CD4-positive, CD25-positive, alpha-beta regulatory T cell (primary cell): ENCODE data around the gene SEMA6D. TPM values are rescaled to one million over a fixed set of nuclear protein-coding genes. Genes with fewer than 3 reads are reported as not detected.

ENCODE experiments used
- ATAC-seq, 2 donors: fragments of 150-1000 bp; cut with Tn5 transposase; one replicate each; pipeline ENCODE4 v1.10.0; 2021; ENCODE audit warnings: low read depth in 2 of 2, moderate number of reproducible peaks in 2 of 2, moderate library complexity in 1 of 2
- DNase-seq, 3 donors: peaks; one replicate each; pipeline versions ENCODE4 v3.0.0 to v3.0.0-alpha.2; 2012 to 2022; ENCODE audit warnings: mixed read lengths in 1 of 3
- H3K27ac ChIP-seq: one replicate; pipeline ENCODE4 v1.7.0; 2013; ENCODE audit warnings: mild to moderate bottlenecking, low read length; ENCODE audit not compliant: insufficient read depth, poor library complexity, severe bottlenecking
- H3K27me3 ChIP-seq: one replicate; pipeline ENCODE4 v1.7.0; 2013; ENCODE audit warnings: low read length; ENCODE audit not compliant: control insufficient read depth, insufficient read depth
- H3K36me3 ChIP-seq: one replicate; pipeline ENCODE4 v1.7.0; 2013; ENCODE audit warnings: mild to moderate bottlenecking, low read length, moderate library complexity; ENCODE audit not compliant: control insufficient read depth, insufficient read depth
- H3K4me1 ChIP-seq: 2 replicates; pipeline ENCODE4 v1.7.0; 2013; ENCODE audit warnings: mild to moderate bottlenecking, low read length; ENCODE audit not compliant: insufficient read depth, control insufficient read depth, poor library complexity, severe bottlenecking
- H3K4me3 ChIP-seq: one replicate; pipeline ENCODE4 v1.7.0; 2013; ENCODE audit warnings: low read depth, mild to moderate bottlenecking, low read length, moderate library complexity
- H3K9me3 ChIP-seq, 2 experiments: 1 replicate in 1 of 2; 2 replicates in 1 of 2; pipeline ENCODE4 v1.7.0; 2013; ENCODE audit warnings: low read length in 2 of 2, mild to moderate bottlenecking in 1 of 2, moderate library complexity in 1 of 2; ENCODE audit not compliant: control insufficient read depth in 2 of 2
- H3K27ac Mint-ChIP-seq, 3 donors: one replicate each; pipeline ENCODE4 v1.8.0; 2020 to 2022; ENCODE audit warnings: mild to moderate bottlenecking in 3 of 3, mixed read lengths in 3 of 3, moderate library complexity in 2 of 3
- H3K27me3 Mint-ChIP-seq: one replicate; pipeline ENCODE4 v1.8.0; 2022; ENCODE audit warnings: mild to moderate bottlenecking, mixed read lengths
- H3K36me3 Mint-ChIP-seq: one replicate; pipeline ENCODE4 v1.8.0; 2020; ENCODE audit warnings: mixed read lengths
- H3K4me1 Mint-ChIP-seq, 4 donors: one replicate each; pipeline ENCODE4 v1.8.0; 2020 to 2022; ENCODE audit warnings: mixed read lengths in 4 of 4, mild to moderate bottlenecking in 1 of 4
- H3K4me3 Mint-ChIP-seq, 4 donors: one replicate each; pipeline ENCODE4 v1.8.0; 2020 to 2022; ENCODE audit warnings: mild to moderate bottlenecking in 4 of 4, mixed read lengths in 4 of 4, moderate library complexity in 3 of 4
- H3K9me3 Mint-ChIP-seq, 7 donors: one replicate each; pipeline ENCODE4 v1.8.0; 2020 to 2022; ENCODE audit warnings: mixed read lengths in 7 of 7, mild to moderate bottlenecking in 3 of 7, moderate library complexity in 2 of 7
- polyA plus RNA-seq, 4 donors: library from polyadenylated mRNA; unstranded; fragments of 300-500 nt; fragmentation: Illumina TruSeq; gene quantifications; one replicate each; pipeline ENCODE4 v1.2.3, GENCODE V29; 2021
- total RNA-seq: library from RNA; stranded (reverse); gene quantifications from one replicate; pipeline ENCODE4 v1.2.3, GENCODE V29; 2022

SEMA6D gene
- total and polyA plus RNA-seq, 5 donors from 2014 or later: not detected

- Mint-ChIP-seq H3K36me3 (no peaks in the 10 kb centered on the region), H3K27ac (no peak overlapping the region), H3K27me3 (peaks cover 4% of the 10 kb centered on the region), H3K4me3 (no peak overlapping the region), H3K9me3 (peaks cover 0 to 6% (median 4%) of the 10 kb centered on the region in 7 donors), H3K4me1 (no peaks in the 10 kb centered on the region)
- Histone ChIP-seq H3K4me3 (no peak overlapping the region), H3K36me3 (no peaks in the 10 kb centered on the region), H3K27me3 (no peaks in the 10 kb centered on the region), H3K9me3 (no peaks in the 10 kb centered on the region), H3K4me1 (no peaks in the 10 kb centered on the region), H3K27ac (no peak overlapping the region)
- DNase-seq: no peak
- ATAC-seq: no peak
These were observed 34.6 kb upstream of the SEMA6D start for GRCh38 chr15:47682661-47683060.

DNA sequence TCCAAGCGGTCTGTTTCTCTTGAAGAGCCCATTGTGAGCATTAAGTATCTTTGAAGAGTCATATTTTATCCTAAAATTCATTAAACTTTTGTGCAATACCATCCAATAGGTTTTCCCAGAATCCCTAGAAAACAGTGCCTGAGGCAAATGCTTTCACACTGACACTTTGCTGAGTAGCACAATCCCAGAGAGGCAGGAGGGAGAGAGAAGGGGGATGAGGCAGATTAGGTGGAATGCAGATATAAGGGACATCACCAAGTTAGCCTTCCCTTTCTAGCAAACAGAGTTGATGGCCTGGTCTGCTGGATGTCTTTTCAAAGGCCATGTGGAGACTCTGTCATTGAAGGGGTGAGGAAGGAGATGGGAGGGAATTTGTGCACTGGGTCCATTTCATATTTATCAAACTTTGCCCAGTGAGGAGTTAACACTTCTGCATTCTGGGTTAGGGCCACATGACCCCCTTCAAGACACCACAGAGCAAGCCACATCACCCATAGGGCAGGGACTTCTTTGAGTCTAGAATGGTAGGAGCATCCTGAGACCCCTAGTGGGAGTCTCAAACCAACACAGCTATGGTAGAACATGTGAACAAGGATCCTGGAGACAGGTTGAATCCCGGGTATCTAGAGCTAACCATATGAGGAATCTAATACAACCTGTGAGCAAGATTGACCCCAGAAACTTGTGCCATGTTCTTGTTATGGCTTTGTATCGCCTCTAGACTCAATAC, 32.0 kb upstream of the SEMA6D start:
- H3K27me3 Mint-ChIP-seq: peaks cover 4% of the 10 kb centered on the region
- no peak overlapping the region for H3K27ac Mint-ChIP-seq
- no peak overlapping the region for H3K4me3 Mint-ChIP-seq
- Histone ChIP-seq H3K9me3 (no peaks in the 10 kb centered on the region), H3K36me3 (no peaks in the 10 kb centered on the region), H3K27me3 (no peaks in the 10 kb centered on the region), H3K4me1 (no peaks in the 10 kb centered on the region), H3K27ac (no peak overlapping the region), H3K4me3 (no peak overlapping the region)
- H3K4me1 Mint-ChIP-seq: no peaks in the 10 kb centered on the region
- no peaks in the 10 kb centered on the region for H3K36me3 Mint-ChIP-seq
- ATAC-seq (no peak), DNase-seq (no peak)
- H3K9me3 Mint-ChIP-seq: peaks cover 0 to 7% (median 4%) of the 10 kb centered on the region in 7 donors

DNA sequence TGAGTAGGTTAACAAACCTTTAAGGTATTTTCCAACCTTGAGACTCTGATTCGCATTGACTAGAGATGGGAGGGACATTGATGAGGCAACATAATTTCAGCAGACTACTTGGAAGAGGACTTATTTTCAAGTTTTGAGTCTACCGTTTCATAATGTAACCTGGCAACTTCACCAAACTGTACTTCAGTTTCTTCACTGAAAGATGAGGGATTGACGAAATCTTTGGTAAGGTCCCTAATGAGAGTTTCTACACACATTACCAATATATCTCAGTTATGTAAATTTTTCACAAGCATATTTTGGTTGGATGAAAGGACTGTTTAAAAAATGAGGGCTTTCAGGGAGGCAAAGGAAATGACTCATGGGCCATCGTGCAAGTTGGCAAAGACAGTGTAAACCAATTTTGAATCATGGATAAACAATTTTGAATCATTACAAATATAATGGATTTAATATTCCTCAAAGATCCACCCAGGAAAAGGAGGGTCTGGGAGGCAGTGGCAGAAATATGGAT, 28.7 kb upstream of the SEMA6D start:
- ATAC-seq (no peak), DNase-seq (no peak)
- H3K27me3 Mint-ChIP-seq: peaks cover 4% of the 10 kb centered on the region
- H3K4me3 ChIP-seq: no peak overlapping the region
- peaks cover 0 to 10% (median 2%) of the 10 kb centered on the region in 7 donors for H3K9me3 Mint-ChIP-seq
- no peaks in the 10 kb centered on the region for H3K4me1 ChIP-seq
- H3K9me3 ChIP-seq: no peaks in the 10 kb centered on the region
- H3K27ac ChIP-seq: no peak overlapping the region
- no peaks in the 10 kb centered on the region for H3K36me3 ChIP-seq
- no peaks in the 10 kb centered on the region for H3K27me3 ChIP-seq
- H3K4me3 Mint-ChIP-seq: no peak overlapping the region
- H3K27ac Mint-ChIP-seq: no peak overlapping the region
- H3K36me3 Mint-ChIP-seq: no peaks in the 10 kb centered on the region
- H3K4me1 Mint-ChIP-seq: no peaks in the 10 kb centered on the region

DNA sequence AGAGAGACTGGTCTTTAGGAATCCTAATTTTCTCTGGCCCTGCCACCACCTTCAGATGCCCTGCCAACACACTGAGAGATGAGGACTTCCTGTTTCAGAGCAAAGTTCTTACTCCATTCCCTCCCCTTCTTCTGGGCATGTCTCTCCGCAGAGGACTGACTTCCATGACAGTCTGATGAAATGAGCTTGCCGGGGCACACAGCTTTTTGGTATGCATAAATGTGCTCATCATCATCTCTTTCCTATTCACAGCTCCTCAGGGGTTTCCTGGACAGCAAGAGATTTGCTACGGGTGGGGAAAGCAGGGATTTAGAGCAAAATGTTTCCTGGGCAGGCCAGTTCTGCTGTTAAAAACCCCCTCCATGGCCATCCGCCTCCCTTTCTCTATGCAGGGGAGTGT, 27.6 kb upstream of the SEMA6D start:
- ATAC-seq: no peak
- Mint-ChIP-seq H3K27ac (no peak overlapping the region), H3K9me3 (peaks cover 0 to 10% (median 2%) of the 10 kb centered on the region in 7 donors), H3K27me3 (peaks cover 1% of the 10 kb centered on the region), H3K4me1 (no peaks in the 10 kb centered on the region), H3K36me3 (no peaks in the 10 kb centered on the region), H3K4me3 (no peak overlapping the region)
- no peaks in the 10 kb centered on the region for H3K36me3 ChIP-seq
- H3K4me3 ChIP-seq: no peak overlapping the region
- H3K4me1 ChIP-seq: no peaks in the 10 kb centered on the region
- DNase-seq: no peak
- no peaks in the 10 kb centered on the region for H3K9me3 ChIP-seq
- no peaks in the 10 kb centered on the region for H3K27me3 ChIP-seq
- H3K27ac ChIP-seq: no peak overlapping the region

DNA sequence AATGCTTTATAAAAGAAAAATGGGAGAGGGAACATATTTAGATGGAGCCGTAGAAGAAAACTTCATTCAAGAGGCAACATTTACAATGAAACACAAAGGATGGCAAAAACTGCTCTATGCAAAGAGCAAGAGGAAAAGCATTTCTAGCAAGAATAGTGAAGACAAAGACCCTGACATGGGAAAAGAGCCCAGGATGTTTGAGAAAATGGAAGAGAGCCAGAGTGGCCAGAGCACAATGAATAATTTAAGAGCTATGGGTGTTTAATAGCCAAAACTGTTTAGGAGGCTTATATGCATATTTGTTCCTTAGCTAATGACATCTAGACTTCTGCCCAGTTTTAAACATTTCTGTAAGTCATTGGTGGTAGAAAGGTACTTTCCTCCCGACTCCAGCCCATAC, 25.4 kb upstream of the SEMA6D start:
- H3K4me1 ChIP-seq: no peaks in the 10 kb centered on the region
- H3K36me3 ChIP-seq: no peaks in the 10 kb centered on the region
- no peaks in the 10 kb centered on the region for H3K4me1 Mint-ChIP-seq
- no peak overlapping the region for H3K27ac ChIP-seq
- no peaks in the 10 kb centered on the region for H3K27me3 Mint-ChIP-seq
- DNase-seq: no peak
- H3K9me3 Mint-ChIP-seq: peaks cover 0 to 10% (median 2%) of the 10 kb centered on the region in 7 donors
- H3K4me3 Mint-ChIP-seq: no peak overlapping the region
- ATAC-seq: no peak
- H3K9me3 ChIP-seq: no peaks in the 10 kb centered on the region
- H3K27me3 ChIP-seq: no peaks in the 10 kb centered on the region
- H3K36me3 Mint-ChIP-seq: no peaks in the 10 kb centered on the region
- no peak overlapping the region for H3K27ac Mint-ChIP-seq
- no peak overlapping the region for H3K4me3 ChIP-seq

DNA sequence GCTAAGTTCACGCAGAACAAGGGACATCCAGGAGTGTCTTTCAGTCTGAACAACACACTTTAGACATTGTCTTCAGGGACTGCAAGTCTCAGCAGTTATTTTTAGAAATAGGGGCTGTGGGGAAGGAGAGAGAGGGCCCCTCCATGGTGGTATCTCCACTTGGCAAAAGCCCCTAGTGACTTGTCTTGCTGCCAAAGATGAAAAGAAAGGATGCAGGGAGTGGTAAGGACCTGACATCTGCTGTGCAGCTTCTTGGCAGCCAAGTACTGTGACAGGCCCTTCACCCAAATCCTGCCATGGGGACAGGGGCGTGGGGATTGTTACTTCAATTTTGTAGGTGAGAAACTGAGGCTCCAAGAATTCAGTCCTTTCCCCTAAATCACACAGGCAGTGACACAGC, 21.0 kb upstream of the SEMA6D start:
- DNase-seq (no peak), ATAC-seq (no peak)
- Histone ChIP-seq H3K36me3 (no peaks in the 10 kb centered on the region), H3K27ac (no peak overlapping the region), H3K27me3 (no peaks in the 10 kb centered on the region), H3K9me3 (no peaks in the 10 kb centered on the region), H3K4me3 (no peak overlapping the region), H3K4me1 (no peaks in the 10 kb centered on the region)
- Mint-ChIP-seq H3K9me3 (no peaks in the 10 kb centered on the region), H3K4me1 (no peaks in the 10 kb centered on the region), H3K27me3 (no peaks in the 10 kb centered on the region), H3K36me3 (no peaks in the 10 kb centered on the region), H3K4me3 (no peak overlapping the region), H3K27ac (no peak overlapping the region)

- Histone ChIP-seq H3K4me1 (no peaks in the 10 kb centered on the region), H3K27ac (no peak overlapping the region), H3K36me3 (no peaks in the 10 kb centered on the region), H3K4me3 (no peak overlapping the region), H3K9me3 (no peaks in the 10 kb centered on the region), H3K27me3 (no peaks in the 10 kb centered on the region)
- Mint-ChIP-seq H3K36me3 (no peaks in the 10 kb centered on the region), H3K4me3 (no peak overlapping the region), H3K4me1 (no peaks in the 10 kb centered on the region), H3K9me3 (peaks cover 0 to 3% (median 0%) of the 10 kb centered on the region in 7 donors), H3K27ac (no peak overlapping the region), H3K27me3 (no peaks in the 10 kb centered on the region)
- ATAC-seq (no peak), DNase-seq (no peak)
These were observed 11.9 kb upstream of the SEMA6D start for GRCh38 chr15:47705281-47705997.
